HG03432 (cell line): ENCODE data around the gene GALM.
A peak's percentile ranks its signal among the peaks of the same experiment; 100 is the strongest.
"Not testable (repeated sequence)": the region's sequence is repeated elsewhere in the genome, so short reads cannot be mapped to it uniquely, and the experiment has no call there.

ENCODE experiments used
- ATAC-seq: cut with Tn5 transposase; IDR thresholded peaks from one replicate; pipeline ENCODE4 v1.9.1; 2021; ENCODE audit warnings: mild to moderate bottlenecking, moderate library complexity; ENCODE audit not compliant: unreplicated experiment

The GALM gene

DNA sequence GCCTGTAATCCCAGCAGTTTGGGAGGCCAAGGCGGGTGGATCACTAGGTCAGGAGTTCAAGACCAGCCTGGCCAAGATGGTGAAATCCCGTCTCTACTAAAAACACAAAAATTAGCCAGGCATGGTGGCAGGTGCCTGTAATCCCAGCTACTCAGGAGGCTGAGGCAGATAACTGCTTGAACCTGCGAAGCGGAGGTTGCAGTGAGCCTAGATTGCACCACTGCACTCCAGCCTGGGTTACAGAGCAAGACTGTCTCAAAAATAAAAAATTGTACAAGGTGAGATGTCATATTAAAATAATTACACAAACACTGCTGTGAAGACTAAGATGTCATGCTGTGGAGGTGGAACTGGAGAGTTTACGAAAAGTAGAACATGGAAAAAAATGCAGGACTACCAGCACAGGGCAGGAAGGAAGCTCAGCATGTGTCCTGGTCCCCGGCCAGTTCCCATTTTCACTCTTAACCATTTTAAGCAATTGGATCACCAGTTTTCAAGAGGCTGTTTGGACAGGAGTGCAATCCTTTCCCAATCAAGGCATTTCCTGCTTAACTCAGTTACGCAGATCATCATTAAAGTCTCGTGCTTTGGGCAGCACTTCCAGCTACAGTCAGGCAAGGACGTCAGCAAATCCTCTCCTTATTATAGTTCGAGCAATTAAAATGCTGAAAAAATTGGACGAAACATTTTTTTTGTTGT, 71.2 kb downstream of the GALM start:
- not testable (repeated sequence) for ATAC-seq

DNA sequence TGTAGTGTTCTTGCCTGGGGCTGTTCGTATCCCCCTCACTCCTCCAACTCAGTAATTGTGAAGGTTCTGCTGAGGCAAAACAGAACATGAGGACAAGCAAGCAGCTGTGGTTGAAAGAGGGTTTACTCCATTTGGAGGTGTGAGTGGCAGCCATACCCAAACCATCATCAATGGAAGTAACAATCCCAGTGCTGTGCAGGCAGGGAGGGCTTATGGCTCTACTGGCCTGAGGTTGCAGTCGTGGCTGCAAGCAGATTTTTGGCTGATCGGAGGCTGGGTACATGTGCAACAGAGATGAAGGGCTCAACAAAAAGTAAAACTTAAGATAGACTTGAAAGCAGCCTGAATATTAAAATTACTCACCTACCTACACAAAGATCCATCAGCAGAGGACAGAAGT, 72.0 kb downstream of the GALM start:
- no peak for ATAC-seq

DNA sequence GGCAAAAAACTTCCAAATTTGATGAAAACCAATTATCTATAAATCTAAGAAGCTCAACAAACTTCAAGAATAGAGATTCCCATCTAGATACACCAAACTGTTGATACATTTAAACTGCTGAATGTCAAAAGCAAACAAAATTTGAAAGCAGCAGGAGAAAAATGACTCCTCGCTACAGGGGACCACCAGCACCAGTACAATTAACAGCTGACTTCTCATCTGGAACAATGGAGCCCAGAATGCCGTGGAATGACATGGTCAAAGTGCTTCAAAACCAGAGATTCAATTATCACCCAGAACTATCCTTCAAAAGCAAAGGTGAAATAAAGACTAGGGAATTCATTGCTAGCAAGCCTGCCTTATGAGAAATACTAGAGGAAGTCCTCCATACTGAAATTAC, 73.6 kb downstream of the GALM start:
- ATAC-seq: no peak

DNA sequence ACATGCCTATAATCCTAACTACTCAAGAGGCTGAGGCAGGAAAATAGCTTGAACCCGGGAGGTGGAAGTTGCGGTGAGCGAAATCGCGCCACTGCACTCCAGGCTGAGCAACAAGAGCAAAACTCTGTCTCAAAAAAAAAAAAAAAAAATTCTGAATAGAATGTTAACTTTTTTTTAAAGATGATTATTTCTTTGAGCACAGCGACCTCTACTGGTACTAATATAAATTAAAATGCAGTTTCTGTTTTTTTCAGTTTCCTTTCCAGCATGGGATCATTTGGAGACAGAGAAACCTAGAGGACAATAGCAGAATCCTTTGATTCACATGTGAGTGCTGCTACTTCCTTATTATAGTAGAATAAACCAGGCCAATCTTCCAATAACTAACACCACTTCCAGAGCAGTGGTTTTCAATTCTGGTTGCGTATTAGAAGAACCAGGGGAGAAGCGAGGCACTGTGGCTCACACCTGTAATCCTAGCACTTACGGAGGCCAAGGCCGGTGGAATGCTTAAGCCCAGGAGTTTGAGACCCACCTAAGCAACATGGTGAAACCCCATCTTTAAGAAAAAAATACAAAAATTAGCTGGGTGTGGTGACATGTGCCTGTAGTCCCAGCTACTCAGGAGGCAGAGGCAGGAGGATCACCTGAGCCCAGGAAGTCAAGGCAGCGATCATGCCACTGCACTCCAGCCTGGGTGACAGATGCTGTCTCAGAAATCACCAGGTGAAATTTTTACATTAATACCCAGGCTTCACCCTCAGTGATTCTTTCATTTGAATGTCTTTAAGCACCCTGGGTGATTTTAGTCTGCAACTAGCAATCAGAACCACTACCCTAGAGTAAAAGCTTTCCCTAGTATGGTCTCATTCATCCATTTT, 75.2 kb downstream of the GALM start:
- ATAC-seq: no peak

DNA sequence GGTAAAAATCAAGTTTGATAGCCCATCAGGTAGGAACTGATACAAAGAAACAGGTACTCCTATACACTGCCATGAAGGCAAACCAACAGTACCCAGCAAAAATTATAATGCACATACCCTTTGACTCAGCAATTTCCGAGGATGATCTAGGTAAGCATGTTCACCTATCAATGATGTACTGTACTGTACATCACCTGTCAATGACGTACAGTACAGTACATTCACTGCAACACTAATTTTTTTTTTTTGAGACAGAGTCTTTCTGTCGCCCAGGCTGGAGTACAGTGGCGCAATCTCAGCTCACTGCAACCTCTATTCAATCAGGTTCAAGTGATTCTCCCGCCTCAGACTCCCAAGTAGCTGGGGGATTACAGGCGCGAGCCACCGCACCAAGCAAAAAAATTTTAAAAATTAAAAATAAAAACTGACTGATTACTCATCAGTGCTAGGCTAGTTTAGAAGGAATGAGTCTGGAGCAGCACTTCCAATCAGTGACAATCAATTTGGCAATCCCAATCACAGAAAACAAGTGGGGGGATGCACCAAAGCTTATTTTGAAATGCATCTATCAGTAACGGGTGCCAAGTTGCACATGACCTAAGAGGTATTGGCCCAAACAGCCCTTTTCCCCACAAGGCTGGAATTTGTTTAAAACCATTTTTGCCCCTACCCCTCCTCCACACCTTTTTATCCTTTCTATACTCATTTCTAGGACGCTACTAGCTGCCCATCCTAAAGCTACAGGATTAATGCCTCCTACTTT, 77.1 kb downstream of the GALM start:
- ATAC-seq: no peak

DNA sequence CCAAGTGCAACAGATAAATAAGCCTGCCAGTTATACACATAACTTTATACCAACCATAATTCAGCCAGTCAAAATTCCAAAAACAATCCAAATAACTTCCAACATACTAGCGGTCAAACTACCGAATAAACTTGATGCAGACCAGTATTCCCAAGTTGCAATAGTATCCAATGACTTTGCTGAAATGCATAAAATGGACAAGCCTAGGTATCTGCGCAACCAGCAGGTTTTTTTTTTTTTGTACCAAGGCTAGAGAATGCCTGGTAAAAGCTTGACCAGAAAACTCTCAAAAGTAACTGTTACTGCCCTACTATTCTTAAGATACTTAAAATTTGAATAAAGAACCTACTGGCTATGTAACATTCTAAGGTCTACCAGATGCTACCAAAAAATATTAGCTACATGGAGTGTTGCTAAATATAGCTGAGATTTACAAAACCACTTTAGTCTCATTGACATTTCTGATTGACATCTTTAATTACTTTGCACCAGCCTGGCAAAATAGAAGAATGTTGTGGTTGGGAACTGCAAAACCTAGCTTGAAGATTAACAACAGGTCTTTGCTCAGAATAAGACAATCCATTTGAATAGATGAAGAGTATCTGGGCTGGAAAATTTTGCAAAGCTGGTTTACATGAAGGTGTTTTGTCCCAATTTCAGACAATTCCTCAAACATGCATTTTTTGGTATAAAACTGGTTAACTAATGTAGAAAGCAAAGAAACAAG, 77.9 kb downstream of the GALM start:
- no peak for ATAC-seq

DNA sequence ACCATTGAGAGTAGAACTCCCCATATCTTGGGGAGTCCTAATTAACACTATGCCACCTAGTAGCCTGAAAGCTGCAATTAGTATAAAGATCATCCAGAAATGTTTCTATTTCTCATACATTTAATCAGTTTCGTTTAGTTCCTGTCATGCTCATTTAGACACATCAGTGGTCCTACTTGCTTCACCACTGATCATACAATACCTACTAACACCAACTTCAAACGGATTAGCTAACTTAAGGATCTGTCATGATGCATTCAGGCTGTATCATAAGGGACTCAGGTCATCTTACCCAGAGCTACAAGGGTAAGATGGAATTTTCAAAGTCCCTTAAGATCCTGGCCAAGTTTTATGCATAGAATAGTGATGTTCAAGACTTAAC, 78.5 kb downstream of the GALM start:
- no peak for ATAC-seq

DNA sequence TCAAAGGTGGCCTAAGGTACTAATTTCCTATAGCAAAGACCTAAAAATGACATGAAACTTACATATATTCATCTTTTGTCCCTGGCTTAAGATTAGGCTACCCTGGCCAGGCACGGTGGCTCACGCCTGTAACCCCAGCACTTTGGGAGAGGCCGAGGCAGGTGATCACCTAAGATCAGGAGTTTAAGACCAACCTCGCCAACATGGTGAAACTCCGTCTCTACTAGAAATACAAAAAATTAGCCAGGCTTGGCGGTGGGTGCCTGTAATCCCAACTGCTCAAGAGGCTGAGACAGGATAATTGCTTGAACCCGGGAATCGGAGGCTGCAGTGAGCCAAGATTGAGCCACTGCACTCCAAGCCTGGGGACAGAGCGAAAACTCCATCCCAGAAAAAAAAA, 79.4 kb downstream of the GALM start:
- no peak for ATAC-seq

DNA sequence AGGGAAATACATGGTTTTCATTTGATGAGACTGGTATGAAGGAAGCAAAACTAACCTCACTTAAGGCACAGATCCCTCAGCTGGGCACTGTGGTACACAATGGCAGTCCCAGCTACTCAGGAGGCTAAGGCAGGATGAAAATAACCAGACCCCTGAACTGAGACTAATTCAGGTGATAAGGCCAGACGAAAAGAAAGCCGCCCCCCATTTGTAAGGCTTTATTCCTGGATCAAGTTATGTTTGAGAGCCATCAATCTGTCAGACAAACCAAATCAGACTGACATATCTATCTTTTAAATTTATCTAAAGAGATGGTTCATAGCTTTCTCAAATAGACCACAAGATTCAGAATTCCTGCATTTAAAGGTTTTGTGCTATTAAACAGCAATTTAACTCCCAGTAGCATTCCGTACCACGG, 81.1 kb downstream of the GALM start:
- ATAC-seq: no peak

DNA sequence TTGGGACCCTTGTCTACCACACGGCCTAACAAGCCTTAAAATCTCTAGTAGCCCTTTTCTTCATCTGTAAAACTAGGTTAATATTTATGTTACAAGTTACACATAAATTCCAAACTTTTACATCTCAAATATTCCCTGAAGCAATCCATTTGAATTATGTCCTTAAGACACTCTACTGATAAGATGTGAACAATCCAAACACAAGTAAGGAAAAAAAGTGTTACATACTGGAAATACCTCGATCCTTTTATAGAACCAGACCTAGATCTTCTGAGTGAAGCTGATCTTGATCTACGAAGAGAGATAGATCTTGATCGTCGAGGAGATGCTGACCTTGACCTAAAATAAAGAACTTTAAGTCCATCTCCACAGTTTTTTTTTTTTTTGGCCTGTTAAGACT, 81.9 kb downstream of the GALM start:
- no peak for ATAC-seq

DNA sequence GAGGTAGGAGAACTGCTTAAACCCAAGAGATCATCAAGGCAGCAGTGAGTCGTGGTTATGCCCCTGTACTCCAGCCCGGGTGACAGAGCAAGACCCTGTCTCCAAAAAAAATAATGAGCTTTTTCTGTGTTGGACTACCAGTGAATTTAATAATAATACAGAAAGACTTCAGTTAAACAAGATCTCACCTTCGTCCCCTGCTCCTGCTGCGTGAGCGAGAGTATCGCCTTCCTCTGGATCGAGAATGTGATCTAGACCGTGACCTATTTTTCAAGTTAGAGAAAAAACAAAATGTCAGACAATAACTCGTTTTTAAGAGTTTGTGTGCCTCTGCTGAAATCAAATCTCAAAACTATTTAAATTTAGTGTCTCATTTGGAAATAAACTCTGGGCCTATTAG, 82.5 kb downstream of the GALM start:
- no peak for ATAC-seq

DNA sequence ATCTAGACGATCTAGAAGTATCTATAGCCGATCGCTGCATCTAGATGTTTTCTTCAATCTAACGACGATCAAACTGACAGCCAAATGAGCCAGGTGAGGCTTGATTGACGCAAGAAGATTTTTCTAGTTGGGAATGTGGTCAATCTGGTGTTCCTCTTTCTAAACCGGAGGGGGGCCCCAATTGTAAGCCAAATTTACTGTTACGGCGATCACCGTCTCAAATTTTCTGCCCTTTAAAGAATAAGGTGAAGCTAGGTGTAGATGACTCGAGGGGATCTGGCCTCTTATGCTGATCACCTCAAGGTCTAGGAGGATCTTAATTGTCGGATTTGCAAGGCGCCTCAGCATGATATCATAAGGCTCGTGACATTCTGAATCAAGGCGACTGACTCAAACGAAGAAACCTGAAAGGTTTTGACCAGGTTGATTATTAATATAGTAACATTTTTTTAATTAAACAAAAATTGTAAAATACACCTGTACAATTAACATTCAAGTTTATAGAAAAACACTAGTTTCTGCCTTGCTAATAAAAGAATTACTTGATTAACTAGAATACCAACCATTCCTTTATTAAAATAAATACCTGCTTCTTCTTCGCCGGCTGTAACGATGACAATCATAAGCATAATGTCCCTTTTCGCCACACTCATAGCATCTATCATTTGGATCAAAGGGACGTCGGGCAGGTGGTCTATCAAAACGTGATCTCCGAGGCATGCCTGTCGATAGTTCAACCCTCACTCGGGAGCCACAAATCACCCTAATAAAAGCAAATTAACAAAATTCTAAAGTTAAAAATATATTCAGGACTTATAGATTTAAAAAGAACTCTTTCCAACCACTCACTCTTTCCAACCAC, 83.3 kb downstream of the GALM start:
- ATAC-seq: no peak

DNA sequence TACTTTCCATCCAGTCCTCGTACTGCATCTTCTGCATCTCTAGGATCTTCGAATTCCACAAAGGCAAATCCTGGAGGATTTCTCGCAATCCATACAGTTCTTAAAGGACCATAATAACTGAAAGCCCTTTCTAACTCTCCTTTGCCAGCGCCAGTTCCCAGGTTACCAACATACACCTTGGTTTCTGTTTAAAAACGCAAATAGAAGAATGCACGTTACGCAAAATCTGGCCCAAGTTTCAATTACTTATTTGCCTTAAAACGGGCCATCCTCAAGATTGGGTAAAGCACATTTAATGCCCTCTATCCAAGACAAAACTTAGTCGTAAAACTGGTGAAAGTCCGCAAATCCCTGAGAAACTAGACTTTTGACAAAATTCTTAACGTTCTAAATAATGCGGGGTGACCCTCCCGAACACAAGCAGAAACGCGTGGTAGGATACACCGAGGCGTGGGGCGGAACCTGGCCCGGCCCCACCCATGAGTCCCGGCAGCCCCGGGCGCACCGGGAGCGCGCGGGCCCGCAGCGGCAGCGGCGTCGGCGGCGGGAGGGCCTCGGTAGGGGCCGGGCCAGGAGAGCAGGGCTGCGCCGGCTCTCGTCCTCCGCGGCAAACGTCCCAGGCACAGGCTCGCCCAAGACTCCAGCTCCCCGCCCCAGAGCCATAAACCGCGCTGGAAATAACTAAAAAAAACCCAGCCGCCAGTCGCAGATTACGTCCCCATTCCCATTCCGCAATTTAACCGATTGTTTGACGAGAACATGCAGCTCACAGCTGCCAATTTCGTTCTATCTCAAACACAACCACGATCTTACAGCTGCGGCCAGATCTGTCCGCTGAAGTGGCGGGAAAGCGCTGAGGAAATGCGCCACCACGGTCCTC, 84.3 kb downstream of the GALM start:
- peak; percentile 46 for ATAC-seq

DNA sequence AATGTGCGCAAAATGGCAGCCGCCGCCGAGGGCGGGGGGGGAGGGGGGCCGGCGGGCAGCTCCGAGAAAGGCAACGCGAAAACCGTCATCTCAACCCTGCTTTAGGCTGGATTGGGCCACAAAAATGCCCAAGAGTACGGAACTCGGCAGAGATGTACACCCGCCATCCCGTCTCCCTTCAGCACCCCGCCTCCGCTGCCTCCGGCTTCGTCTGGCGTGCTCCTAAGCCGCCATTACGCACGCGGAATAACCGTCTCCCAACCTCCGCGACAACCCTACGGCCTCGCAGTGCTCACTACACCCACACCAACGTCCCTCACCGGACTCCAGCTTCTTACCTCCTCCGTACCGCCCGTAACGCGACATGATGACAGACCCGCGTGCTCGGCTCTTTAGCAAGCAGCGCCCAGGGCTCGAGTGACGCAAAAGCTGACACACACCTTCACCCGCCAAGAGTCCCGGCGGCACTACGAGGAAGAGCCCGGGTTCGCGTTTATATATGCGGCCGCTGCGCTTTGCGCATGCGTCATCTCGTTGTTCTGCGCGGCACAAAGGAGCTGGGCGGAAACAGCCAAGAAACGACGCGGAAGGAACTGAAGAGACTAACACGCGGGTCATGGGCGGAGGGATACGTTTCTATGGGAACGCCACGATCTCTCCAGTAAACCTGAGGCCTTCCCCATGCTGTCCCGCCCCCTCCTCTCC, 85.1 kb downstream of the GALM start, which contains the start of gene SRSF7:
SRSF7 (minus strand) TSS at position 471 of the 705 bp plus-strand sequence; CDS start at position 366, 105 bp downstream.
- peak; percentile 79 for ATAC-seq

DNA sequence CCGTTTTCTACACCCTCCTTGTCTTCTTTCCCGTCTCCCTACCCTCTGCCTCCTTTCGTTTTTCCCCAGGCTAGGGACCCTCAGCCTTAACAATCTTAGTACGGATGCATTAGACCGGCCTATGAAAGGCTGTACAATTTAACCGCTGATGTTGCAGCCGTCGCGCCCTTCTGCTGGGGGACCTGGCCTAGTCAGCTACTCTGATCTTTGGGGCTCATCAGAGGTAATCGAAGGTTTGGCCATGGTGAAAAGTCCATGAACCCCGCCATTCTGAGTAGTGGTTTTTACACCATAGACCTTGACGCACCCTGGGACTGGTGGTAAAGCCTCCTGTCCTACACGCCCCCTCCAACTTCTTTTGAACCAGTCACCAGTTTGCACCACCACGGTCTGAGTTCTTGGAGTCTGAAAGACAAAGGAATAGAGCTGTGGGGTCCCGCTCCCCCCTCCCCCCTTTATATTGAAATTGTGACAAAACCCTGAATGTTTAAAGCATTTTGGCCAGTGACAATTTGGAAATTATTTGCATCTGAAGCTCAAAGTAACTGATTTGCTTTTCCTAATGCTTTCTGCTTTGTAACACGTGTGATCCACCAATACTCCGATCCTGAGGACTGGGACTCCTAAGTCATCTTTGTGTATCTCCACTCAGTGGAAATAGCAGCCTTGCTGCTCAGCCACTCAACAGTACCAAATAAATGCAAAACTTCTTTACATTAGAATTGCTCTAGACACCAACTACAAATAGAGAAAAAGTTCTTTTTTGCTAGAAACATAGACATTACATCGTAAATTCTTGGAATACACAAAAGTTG, 85.9 kb downstream of the GALM start:
- ATAC-seq: peak; percentile 26

DNA sequence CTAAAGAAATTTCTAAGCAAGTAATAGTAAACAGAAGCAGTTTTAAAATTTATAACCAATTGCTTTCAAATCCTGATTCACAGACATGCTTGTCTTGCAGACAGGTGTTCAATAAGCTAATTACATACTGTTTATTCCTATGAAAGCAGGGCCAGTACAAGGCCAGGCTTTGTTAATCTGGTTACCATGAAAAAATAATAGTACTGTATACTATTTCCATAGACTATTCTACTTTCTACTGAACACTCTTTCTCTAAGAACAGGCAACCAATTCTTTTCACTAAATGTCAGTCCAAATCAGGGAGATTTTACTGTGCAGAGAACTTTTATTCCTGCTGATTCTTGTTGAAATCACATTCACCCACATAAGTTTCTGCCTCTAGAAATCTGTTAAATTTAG, 88.1 kb downstream of the GALM start:
- ATAC-seq: no peak

DNA sequence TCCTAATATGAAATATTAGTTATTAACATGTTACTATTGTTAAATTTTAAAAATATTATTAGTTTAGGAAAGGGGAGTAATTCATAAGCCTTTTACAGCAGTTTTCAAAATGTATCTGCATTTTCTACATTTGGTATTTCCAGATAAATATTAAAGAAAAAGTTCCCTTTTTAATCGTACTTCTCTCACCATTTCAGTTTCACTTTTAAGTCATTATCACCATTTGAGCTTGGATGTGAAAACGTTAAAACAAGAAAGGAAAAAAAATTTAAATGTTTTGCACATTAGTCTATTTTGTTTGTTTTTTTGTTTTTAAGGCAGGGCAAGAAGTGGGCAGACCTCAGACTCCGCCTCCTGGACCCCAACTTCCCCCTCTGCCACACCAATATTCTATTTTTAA, 88.6 kb downstream of the GALM start:
- no peak for ATAC-seq
